HG03064 (cell line): Measurements from ENCODE around the gene SNX1.
"Not testable (repeated sequence)": the region's sequence is repeated elsewhere in the genome, so short reads cannot be mapped to it uniquely, and the experiment has no call there.

Experiments
- ATAC-seq: cut with Tn5 transposase; IDR thresholded peaks from one replicate; pipeline ENCODE4 v1.9.1; 2021; ENCODE audit warnings: low read depth; ENCODE audit not compliant: unreplicated experiment

Gene SNX1

GRCh38 chr15:64112073-64112772 lies 16.4 kb downstream of the SNX1 start:
- ATAC-seq: no peak

- ATAC-seq: no peak
These were observed 17.1 kb downstream of the SNX1 start for GRCh38 chr15:64112904-64113303.

GRCh38 chr15:64117759-64118487 lies 22.1 kb downstream of the SNX1 start:
- no peak for ATAC-seq

GRCh38 chr15:64120322-64120721 lies 24.5 kb downstream of the SNX1 start:
- not testable (repeated sequence) for ATAC-seq

GRCh38 chr15:64121614-64122013 lies 25.8 kb downstream of the SNX1 start:
- ATAC-seq: no peak

- ATAC-seq: no peak
These were observed 26.7 kb downstream of the SNX1 start for GRCh38 chr15:64122444-64122843.

GRCh38 chr15:64122936-64123351 lies 27.2 kb downstream of the SNX1 start:
- no peak for ATAC-seq

- no peak for ATAC-seq
These were observed 30.2 kb downstream of the SNX1 start for GRCh38 chr15:64125978-64126377.

- ATAC-seq: no peak
These were observed 31.9 kb downstream of the SNX1 start for GRCh38 chr15:64127521-64128270.

- ATAC-seq: no peak
These were observed 34.4 kb downstream of the SNX1 start for GRCh38 chr15:64130159-64130558.

GRCh38 chr15:64131547-64131946 lies 35.8 kb downstream of the SNX1 start:
- no peak for ATAC-seq

GRCh38 chr15:64132217-64132616 lies 36.4 kb downstream of the SNX1 start:
- no peak for ATAC-seq

GRCh38 chr15:64133623-64134344 lies 38.0 kb downstream of the SNX1 start:
- no peak for ATAC-seq

- ATAC-seq: no peak
These were observed 38.6 kb downstream of the SNX1 start for GRCh38 chr15:64134345-64134829.

GRCh38 chr15:64136347-64136746 lies 40.6 kb downstream of the SNX1 start:
- no peak for ATAC-seq

- no peak for ATAC-seq
These were observed 41.5 kb downstream of the SNX1 start for GRCh38 chr15:64137226-64137833.

GRCh38 chr15:64138331-64138941 lies 42.7 kb downstream of the SNX1 start:
- no peak for ATAC-seq

- no peak for ATAC-seq
These were observed 46.2 kb downstream of the SNX1 start for GRCh38 chr15:64141798-64142512.

- ATAC-seq: no peak
These were observed 47.5 kb downstream of the SNX1 start for GRCh38 chr15:64143276-64143675.
